Stimulated activated CD4-positive, alpha-beta T cell treated with anti-CD3 and anti-CD28 coated beads, Interleukin-12 subunit alpha, Interleukin-12 subunit beta, amount 100 ng/mL, for 24 hours (primary cell): ENCODE results near the gene UQCC5.

Experiments
- DNase-seq, 2 experiments: peaks; one replicate each; pipeline ENCODE4 v3.0.0-alpha.2; 2020; ENCODE audit warnings: low read depth in 2 of 2

The UQCC5 gene

DNA sequence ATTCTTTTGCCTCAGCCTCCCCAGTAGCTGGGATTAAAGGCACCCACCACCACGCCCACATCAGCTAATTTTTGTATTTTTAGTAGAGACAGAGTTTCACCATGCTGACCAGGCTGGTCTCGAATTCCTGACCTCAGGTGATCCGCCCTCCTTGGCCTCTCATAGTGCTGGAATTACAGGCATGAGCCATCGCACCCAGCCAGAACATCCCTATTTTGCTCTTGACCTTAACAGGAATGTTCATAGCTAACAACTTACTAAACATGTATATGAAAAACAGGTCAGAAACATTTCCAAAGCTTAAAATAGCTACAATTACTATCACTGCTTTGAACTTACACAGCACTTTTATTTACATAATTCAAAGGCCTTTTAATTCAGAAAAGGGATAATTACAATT is 33.7 kb downstream of the UQCC5 start:
- DNase-seq: no peak

DNA sequence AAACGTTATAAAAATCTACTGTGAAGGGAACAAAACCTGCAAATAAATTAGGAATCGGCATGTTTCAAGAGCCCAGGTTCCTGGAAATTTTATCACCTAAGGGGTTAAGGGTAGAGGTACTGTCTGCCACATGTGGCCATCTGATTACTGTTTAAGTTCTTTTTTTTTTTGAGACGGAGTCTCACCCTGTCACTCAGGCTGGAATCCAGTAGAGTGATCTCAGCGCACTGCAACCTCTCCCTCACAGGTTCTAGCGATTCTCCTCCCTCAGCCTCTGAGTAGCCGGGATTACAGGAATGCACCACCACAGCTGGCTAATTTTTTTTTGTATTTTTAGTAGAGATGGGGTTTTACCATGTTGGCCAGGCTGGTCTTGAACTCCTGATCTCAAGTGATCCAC is 35.8 kb downstream of the UQCC5 start:
- no peak for DNase-seq

DNA sequence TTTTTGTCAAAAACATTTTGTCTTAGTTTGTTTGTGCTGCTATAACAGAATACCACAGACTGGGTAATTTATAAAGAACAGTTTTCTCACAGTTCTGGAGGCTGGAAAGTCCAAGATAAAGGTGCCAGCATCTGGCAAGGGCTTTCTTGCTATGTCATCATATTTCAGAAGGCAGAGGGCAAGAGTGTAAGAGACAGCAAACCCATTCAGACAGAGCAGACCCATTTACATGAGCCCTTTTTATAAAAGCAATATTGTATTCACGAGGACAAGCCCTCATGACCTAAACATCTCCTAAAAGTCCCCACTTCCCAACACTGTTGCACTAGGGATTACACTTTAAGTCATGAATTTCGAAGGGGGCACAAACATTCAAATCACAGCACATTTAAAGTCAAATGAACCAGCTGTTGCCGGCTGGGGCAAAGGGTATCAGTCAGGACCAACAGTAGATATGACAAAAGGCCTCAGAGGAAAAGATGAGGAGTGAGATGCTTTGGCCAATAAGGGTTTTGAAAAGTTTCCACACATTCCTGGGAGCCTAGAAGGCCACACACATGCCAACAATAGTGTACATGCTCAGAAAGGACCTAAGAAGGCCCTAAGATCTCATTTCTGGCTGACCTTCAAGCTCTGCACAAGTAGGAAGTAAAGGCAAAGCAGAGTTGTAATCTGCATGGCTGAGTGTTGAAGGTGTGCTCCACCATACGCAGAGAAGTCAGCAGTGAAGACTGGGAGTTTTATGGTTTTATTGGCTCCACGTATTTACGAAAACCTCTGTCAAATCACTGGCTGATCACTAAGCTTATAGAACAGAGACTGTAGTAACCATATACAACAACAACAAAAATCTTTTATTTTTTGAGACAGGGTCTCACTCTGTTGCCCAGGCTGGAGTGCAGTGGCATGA is 37.9 kb downstream of the UQCC5 start:
- no peak for DNase-seq
